OCI-LY3 (cell line): ENCODE results near the gene MCCC1.

Source experiments
- CTCF ChIP-seq: fragments of 200-600, 300-600 bp; sonication (generic); IDR thresholded peaks from 2 replicates; pipeline ENCODE4 v1.5.1; 2014; ENCODE audit warnings: antibody characterized with exemption, low read length, low read depth
- EZH2phosphoT487 ChIP-seq: fragments of 200-600 bp; shearing (Covaris generic); IDR thresholded peaks from 2 replicates; pipeline ENCODE4 v1.6.1; 2018; ENCODE audit warnings: antibody characterized with exemption, mixed run types, low read depth

GRCh38 chr3:182999767-183000166, 99.5 kb downstream of the MCCC1 start:
- TF ChIP-seq CTCF (no peak), EZH2phosphoT487 (no peak)
